ENCODE measurements around the gene ZDHHC14.

- TF ChIP-seq POLR2A (IDR thresholded peaks at IDR 0.05) (no peak), CTCF (IDR thresholded peaks at IDR 0.05) (no peak)
Observed at GRCh38 chr6:157718503-157719187, 337.7 kb downstream of the ZDHHC14 start.
